Measurements from ENCODE around the gene ADGRG1. TPM values are rescaled to one million over a fixed set of nuclear protein-coding genes. Genes with fewer than 3 reads are reported as not detected.

Gene ADGRG1
- total and polyA plus RNA-seq, 12 donors, result 1.8 to 69.9 (median 41.4) TPM

DNA sequence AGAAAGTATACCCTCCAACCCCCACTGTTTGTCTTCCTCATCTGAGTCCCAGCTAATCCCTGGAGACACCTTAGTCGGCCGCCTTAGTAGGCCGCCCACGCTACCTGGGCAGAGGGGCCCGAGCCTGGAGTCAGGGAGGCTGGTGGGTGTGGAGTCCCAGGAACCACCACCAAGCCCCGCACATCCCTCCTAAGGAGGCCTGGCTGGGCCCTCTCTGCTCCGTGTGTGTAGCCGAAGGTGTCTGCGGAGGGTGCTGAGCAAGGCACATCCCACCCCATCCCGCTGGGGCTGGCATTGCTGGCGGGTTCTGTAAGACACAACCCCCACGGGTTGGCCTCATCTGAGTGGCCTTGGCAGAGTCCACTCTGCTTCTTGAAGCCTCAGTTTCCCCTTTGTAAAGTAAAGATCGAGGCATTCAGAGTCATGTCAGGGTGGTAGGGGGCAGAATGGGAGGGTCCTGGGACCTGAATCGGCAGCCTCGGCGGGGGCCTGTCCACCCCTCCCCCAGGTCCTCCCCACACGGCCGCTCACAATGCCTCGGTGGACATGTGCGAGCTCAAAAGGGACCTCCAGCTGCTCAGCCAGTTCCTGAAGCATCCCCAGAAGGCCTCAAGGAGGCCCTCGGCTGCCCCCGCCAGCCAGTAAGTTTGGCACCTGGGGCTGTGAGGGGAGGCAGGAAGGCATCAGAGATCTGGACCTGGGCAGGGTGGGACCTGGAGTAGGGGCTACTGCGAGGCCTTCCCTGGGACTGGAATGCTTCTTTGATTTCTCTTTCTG is 24.5 kb downstream of the ADGRG1 start:
- WGBS, 4 donors, result 83 to 92% (median 88%) methylated on average over 1 to 23 of the region's 23 CpGs
- H3K27me3 ChIP-seq, result no peaks in the 10 kb centered on the region
- intact Hi-C loops (cut with DNase I), result no loop called here

DNA sequence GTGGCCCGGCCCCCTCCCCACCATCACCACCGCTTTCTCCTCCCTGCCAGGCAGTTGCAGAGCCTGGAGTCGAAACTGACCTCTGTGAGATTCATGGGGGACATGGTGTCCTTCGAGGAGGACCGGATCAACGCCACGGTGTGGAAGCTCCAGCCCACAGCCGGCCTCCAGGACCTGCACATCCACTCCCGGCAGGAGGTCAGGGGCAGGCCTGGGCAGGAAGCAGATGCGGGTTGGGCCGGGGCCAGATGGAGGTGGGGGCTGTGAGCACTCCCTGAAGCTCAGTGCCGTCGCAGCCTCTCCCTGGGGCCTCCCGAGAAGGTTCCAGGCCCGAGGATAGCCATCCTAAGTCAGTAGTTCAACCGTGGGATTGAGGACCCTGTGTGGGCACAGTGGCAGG is 25.5 kb downstream of the ADGRG1 start:
- H3K9me3 ChIP-seq (replicated peaks in 1 of 3), result no peaks in the 10 kb centered on the region
- H3K36me3 ChIP-seq (replicated peaks in 1 of 2), result peaks cover 0 to 7% of the 10 kb centered on the region in 2 donors
- intact Hi-C loops (cut with DNase I), result no loop called here

More for the DNA sequence above, 24.5 kb downstream of the ADGRG1 start:
- Histone ChIP-seq H3K9me3 (replicated peaks in 1 of 3) (no peaks in the 10 kb centered on the region), H3K4me1 (replicated peaks in 1 of 2) (peaks cover 0 to 2% of the 10 kb centered on the region in 2 donors), H3K27ac (no peak overlapping the region), H3K36me3 (replicated peaks in 1 of 2) (peaks cover 0 to 7% of the 10 kb centered on the region in 2 donors), H3K4me3 (no peak overlapping the region)
- no peak for TF ChIP-seq POLR2A (IDR thresholded peaks at IDR 0.05)
- TF ChIP-seq, protein P1, sequence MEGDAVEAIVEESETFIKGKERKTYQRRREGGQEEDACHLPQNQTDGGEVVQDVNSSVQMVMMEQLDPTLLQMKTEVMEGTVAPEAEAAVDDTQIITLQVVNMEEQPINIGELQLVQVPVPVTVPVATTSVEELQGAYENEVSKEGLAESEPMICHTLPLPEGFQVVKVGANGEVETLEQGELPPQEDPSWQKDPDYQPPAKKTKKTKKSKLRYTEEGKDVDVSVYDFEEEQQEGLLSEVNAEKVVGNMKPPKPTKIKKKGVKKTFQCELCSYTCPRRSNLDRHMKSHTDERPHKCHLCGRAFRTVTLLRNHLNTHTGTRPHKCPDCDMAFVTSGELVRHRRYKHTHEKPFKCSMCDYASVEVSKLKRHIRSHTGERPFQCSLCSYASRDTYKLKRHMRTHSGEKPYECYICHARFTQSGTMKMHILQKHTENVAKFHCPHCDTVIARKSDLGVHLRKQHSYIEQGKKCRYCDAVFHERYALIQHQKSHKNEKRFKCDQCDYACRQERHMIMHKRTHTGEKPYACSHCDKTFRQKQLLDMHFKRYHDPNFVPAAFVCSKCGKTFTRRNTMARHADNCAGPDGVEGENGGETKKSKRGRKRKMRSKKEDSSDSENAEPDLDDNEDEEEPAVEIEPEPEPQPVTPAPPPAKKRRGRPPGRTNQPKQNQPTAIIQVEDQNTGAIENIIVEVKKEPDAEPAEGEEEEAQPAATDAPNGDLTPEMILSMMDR (IDR thresholded peaks at IDR 0.05), result no peak
- peak in 1 of 7 donors; percentile 6 for DNase-seq

DNA sequence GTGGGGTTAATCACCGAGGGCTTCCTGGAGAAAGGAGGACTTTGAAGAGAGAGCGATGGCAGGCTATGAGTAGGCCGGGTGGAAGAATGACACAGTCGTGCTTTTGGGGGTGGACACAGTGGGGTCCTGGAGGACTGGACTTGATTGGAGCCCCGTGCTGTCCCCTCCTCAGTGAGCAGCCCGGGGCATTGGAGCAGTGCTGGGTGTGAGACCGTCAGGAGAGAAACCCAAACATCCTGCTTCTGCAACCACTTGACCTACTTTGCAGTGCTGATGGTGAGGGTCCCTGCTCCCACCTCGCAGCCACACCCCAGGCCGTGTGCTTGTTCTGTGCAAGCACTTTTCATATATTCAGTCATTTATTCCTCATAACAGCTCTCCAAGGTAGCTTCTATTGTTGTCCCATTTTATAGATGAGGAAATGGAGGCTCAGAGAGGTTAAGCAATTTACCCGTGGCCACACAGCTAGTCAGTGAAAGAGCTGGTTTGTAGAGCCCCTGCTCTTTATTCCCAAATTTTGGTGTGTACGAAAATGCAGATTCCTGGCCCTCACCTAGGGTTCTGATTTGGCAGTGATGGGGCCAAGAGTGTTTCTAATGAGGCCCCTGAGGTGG is 28.0 kb downstream of the ADGRG1 start:
- Histone ChIP-seq H3K36me3 (replicated peaks in 1 of 2) (peaks cover 0 to 3% of the 10 kb centered on the region in 2 donors), H3K4me1 (replicated peaks in 1 of 2) (no peaks in the 10 kb centered on the region), H3K9me3 (replicated peaks in 1 of 3) (no peaks in the 10 kb centered on the region), H3K27me3 (no peaks in the 10 kb centered on the region), H3K27ac (no peak overlapping the region), H3K4me3 (no peak overlapping the region)
- no peak for TF ChIP-seq POLR2A (IDR thresholded peaks at IDR 0.05)
- TF ChIP-seq, protein P1 (IDR thresholded peaks at IDR 0.05), result no peak
- DNase-seq, result no peak
- intact Hi-C loops (cut with DNase I), result no loop called here
- 81 to 87% (median 82%) methylated on average over 11 of the region's 11 CpGs for WGBS, 4 donors

More for the DNA sequence above, 25.5 kb downstream of the ADGRG1 start:
- DNase-seq, result peak in 4 of 7 donors; percentile 45 to 69 (median 50)
- TF ChIP-seq POLR2A (IDR thresholded peaks at IDR 0.05), result no peak
- TF ChIP-seq, protein P1 (IDR thresholded peaks at IDR 0.05), result no peak
- Histone ChIP-seq H3K27me3 (no peaks in the 10 kb centered on the region), H3K4me3 (no peak overlapping the region), H3K4me1 (replicated peaks in 1 of 2) (no peaks in the 10 kb centered on the region), H3K27ac (no peak overlapping the region)
- WGBS, 4 donors, result 41 to 51% (median 50%) methylated on average over 9 to 16 of the region's 16 CpGs

DNA sequence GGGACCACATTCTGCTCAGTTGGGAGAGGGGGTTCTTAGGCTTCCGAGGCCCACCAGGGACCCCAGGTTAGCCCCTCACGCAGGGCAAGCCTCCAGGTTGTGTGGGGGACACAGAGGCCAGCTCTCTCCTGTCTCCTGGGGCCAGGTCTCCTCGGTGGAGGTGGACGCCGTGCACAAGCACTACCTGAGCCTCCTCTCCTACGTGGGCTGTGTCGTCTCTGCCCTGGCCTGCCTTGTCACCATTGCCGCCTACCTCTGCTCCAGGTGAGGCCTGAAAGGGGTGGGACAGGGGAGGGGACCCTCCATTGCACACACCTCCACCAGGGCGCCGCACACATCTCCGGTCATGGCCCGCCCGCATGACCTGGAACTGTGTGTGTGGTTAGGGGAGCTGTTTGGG is 28.8 kb downstream of the ADGRG1 start:
- Histone ChIP-seq H3K27me3 (no peaks in the 10 kb centered on the region), H3K27ac (no peak overlapping the region), H3K4me1 (replicated peaks in 1 of 2) (no peaks in the 10 kb centered on the region), H3K4me3 (no peak overlapping the region), H3K9me3 (replicated peaks in 1 of 3) (no peaks in the 10 kb centered on the region), H3K36me3 (replicated peaks in 1 of 2) (peaks cover 0 to 5% of the 10 kb centered on the region in 2 donors)
- intact Hi-C loops (cut with DNase I), result no loop called here
- TF ChIP-seq POLR2A (IDR thresholded peaks at IDR 0.05), result no peak
- TF ChIP-seq, protein P1 (IDR thresholded peaks at IDR 0.05), result no peak
- WGBS, 4 donors, result 88 to 98% (median 91%) methylated on average over 8 to 13 of the region's 13 CpGs
- DNase-seq, result no peak
